HUES6 (cell line): Measurements from ENCODE around the gene ADARB1.

Experiments
- H3K27ac ChIP-seq: 2 replicates; pipeline ENCODE4 v1.7.0; 2013; ENCODE audit warnings: low read depth, mild to moderate bottlenecking, low read length, inconsistent platforms
- H3K27me3 ChIP-seq: 2 replicates; pipeline ENCODE4 v1.6.1; 2013; ENCODE audit warnings: low read length; ENCODE audit not compliant: control insufficient read depth, insufficient read depth
- H3K36me3 ChIP-seq: 2 replicates; pipeline ENCODE4 v1.6.1; 2013; ENCODE audit warnings: low read length; ENCODE audit not compliant: control insufficient read depth, insufficient read depth
- H3K4me1 ChIP-seq: 2 replicates; pipeline ENCODE4 v1.6.1; 2013; ENCODE audit warnings: low read length; ENCODE audit not compliant: control insufficient read depth, insufficient read depth
- H3K4me3 ChIP-seq: 2 replicates; pipeline ENCODE4 v1.5.1; 2013; ENCODE audit warnings: low read depth, low read length
- H3K9ac ChIP-seq: one replicate; pipeline ENCODE4 v1.6.1; 2013; ENCODE audit warnings: mild to moderate bottlenecking, low read length
- H3K9me3 ChIP-seq: 2 replicates; pipeline ENCODE4 v1.6.1; 2013; ENCODE audit warnings: low read depth, low read length; ENCODE audit not compliant: control insufficient read depth, insufficient read depth

Gene ADARB1

DNA sequence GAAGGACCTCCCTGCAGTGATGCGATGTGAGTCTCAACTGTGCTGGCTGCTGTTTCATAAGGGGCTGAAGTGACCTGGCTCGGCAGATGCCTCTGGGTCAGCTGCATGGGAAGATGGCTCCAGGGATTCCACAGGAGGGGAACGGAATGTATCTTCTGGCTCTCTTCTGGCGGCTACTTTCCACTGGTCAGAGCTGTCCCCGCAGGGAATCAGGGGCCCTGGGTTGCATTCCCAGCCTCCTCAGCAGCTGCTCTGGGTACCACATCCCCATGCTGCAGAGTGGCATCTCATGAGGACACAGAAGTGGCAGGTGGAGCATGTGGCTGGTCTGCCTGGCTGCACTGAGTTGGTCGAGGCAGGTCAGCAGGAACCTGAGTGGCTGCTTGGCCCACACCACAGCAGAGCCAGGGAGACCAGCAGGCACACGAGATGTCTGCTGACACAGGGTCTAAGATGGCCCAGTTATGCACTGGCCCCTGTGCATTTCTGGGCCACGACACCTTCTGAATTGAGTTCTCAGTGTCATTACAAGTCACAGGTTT, 170.5 kb downstream of the ADARB1 start:
- H3K36me3 ChIP-seq = no peaks in the 10 kb centered on the region
- H3K27ac ChIP-seq = no peak overlapping the region
- peaks cover 13% of the 10 kb centered on the region for H3K4me1 ChIP-seq
- no peak overlapping the region for H3K4me3 ChIP-seq
- H3K9me3 ChIP-seq = peaks cover 15% of the 10 kb centered on the region
- H3K27me3 ChIP-seq = peaks cover 4% of the 10 kb centered on the region
- no peak overlapping the region for H3K9ac ChIP-seq

DNA sequence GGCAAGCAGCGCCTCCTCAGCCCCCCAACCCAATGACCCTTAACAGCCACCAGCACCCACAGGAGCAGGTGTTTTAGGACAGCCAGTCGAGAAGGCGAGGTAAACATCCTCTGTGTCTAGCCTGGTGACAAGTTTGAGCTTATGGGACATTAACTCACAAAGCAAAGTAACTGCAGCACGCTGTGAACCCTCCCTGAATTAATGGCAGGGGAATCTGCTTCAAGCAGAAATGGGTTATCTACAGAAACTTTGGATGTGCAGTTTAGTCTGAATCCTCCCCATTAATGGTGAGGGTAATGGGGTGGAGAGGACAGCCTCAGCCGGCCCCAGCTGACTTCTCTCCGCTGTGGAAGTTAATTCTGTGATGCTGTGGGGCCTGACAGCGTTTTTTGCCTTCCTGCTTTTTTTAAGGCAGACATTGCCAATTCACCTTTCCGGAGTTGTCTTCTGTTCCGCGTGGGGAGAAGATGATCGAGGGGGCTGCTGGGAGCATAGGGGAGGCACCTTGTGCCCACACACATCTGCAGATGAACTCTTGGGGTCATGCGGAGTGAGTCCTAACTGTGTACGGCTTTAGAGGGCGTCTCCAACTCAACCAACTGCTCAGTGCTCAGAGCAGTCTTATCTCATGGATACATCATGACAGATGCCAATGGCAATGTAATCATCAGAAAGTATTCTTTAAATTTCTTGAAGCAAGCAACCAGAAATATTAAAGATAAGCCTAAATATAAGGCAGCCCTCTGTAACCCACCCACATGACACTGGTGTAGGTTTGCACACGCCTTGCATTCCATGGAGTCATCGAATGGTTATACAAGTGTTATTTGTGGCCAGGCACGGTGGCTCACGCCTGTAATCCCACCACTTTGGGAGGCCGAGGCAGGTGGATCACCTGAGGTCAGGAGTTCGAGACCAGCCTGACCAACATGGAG, 172.3 kb downstream of the ADARB1 start:
- Histone ChIP-seq H3K27me3 (peaks cover 4% of the 10 kb centered on the region), H3K9me3 (peaks cover 15% of the 10 kb centered on the region), H3K4me3 (no peak overlapping the region), H3K4me1 (peaks cover 13% of the 10 kb centered on the region), H3K36me3 (no peaks in the 10 kb centered on the region), H3K27ac (no peak overlapping the region), H3K9ac (no peak overlapping the region)

DNA sequence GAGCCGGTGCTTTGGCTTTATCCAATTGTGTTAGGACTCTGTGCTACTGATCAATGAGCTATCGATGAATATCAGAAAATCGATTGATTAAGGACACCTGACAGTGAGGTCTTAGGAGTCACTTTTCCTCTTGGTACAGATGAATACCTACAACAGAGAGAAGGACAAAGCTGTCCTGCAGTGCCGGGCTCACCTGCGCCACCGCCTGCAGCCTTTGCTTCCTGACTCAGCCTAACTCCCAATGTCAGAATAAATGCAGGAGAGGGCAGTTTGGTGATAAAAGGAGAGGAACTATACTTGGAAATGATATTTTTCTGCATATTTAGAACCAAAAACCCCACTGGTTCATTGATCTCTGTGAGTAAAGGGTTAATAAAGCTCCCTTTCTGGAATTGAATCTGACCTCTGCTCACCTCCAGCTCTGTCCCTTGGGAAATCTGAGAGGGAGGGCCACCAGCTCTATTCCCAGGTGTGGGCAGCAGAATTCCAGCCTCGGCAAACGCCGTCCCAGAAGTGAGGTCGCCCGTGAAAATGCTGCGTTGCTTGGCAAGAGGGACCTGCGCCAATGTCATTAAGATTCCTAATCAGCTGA, 174.0 kb downstream of the ADARB1 start:
- Histone ChIP-seq H3K36me3 (no peaks in the 10 kb centered on the region), H3K9me3 (peaks cover 9% of the 10 kb centered on the region), H3K9ac (no peak overlapping the region), H3K4me3 (no peak overlapping the region), H3K27ac (no peak overlapping the region), H3K4me1 (peaks cover 18% of the 10 kb centered on the region), H3K27me3 (peaks cover 4% of the 10 kb centered on the region)

DNA sequence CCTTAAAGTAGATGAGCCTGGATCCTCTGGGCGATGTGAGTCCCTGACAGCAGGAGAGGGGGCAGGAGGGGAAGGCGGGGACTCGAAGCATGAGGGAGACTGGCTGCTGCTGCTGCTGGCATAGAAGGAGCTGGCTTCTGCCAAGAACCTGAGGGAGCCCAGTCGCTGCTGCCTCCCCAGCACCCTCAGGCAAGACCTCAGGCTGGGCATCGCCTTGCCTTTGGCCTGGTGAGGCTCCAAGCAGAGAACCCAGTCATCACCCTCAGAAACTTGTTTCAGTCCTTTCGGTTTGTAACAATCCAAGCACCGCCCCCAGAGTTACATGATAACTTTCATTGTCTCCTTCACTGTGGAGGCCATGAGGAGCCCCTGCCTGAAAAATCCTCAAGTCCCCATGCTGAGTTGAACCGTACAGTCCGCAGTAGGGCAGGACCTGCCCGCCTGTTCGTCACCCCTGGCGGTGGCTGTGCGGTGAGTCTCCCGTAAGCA, 174.6 kb downstream of the ADARB1 start:
- no peaks in the 10 kb centered on the region for H3K36me3 ChIP-seq
- H3K9ac ChIP-seq = no peak overlapping the region
- no peak overlapping the region for H3K27ac ChIP-seq
- H3K4me3 ChIP-seq = no peak overlapping the region
- peaks cover 18% of the 10 kb centered on the region for H3K4me1 ChIP-seq
- H3K27me3 ChIP-seq = peaks cover 4% of the 10 kb centered on the region
- H3K9me3 ChIP-seq = peaks cover 5% of the 10 kb centered on the region

DNA sequence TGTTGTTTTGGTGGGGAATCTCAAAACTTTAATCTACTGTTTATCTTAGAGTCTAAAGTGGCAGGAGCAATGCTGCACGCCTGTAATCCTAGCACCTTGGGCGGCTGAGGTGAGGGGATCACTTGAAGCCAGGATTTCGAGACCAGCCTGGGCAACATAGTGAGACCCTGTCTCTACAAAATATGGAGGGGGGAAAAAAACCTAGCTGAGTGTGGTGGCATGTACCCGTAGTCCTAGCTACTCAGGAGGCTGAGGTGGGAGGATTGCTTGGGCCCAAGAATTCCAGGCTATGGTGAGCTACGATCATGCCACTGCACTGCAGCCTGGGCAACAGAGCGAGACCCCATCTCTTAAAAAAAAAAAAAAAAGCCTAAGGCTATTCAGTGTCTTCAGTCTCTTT, 175.2 kb downstream of the ADARB1 start:
- Histone ChIP-seq H3K4me3 (no peak overlapping the region), H3K9me3 (peaks cover 2% of the 10 kb centered on the region; the same call in 1 of the 2 replicates), H3K9ac (no peak overlapping the region), H3K36me3 (no peaks in the 10 kb centered on the region), H3K27me3 (peaks cover 4% of the 10 kb centered on the region), H3K27ac (no peak overlapping the region), H3K4me1 (peaks cover 18% of the 10 kb centered on the region)

DNA sequence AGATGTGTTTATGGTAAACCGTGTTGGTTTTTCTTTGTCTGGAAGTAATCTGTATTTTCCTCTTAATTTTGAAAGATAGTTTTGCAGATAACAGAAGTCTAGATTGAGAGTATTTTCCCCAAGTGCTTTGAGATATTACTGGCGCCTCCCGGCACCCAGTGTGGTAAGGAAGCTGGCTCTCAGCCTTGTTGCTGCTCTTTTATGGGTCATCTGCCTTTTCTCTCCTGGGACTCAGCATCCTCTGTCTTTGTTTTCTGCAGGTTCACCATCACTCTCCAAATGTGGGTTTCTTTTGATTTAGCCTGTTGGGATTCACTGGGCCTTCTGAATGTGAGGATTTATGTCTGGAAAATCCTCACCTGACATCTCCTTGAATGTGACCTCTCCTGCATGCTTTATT, 175.9 kb downstream of the ADARB1 start:
- H3K4me1 ChIP-seq = peaks cover 18% of the 10 kb centered on the region

DNA sequence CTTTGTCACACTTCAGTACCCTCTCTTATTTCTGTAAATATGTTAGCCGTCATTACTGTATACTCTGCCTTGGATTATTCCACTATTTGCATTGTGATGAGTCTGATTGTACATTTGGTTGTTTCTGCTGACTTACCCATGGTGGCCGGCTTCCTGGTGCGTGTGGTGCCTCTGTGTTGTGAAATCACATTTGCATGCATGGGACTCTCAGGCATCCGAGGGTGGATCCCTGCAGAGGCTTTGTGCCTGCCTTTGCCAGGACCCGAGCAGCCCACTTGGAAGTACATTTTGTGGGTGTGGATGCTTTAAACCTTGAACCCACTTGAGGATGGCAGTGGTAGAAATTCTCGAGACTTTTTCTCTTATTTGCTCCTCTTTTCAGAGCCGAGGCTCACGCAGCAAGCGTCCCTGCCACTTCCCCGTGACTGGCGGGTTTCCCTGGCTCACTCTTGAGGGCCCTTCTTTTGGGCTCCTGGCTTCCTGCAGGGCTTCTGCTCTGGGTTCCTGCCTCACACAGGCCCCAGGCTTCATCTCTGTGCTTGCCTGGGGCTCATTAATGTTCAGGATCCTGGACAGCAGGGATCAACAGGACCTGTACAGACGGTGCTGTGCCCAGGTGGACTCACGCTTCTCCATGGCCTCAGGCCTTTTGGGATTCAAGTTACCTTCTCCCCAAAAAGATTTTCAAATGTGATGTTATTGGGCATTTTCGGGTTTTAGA, 176.7 kb downstream of the ADARB1 start:
- Histone ChIP-seq H3K9me3 (no peaks in the 10 kb centered on the region), H3K36me3 (no peaks in the 10 kb centered on the region), H3K4me3 (no peak overlapping the region), H3K4me1 (peaks cover 18% of the 10 kb centered on the region), H3K9ac (no peak overlapping the region), H3K27ac (no peak overlapping the region), H3K27me3 (peaks cover 4% of the 10 kb centered on the region)

More for the DNA sequence above, 175.9 kb downstream of the ADARB1 start:
- Histone ChIP-seq H3K4me3 (no peak overlapping the region), H3K9me3 (no peaks in the 10 kb centered on the region), H3K27ac (no peak overlapping the region), H3K36me3 (no peaks in the 10 kb centered on the region), H3K9ac (no peak overlapping the region), H3K27me3 (peaks cover 4% of the 10 kb centered on the region)

DNA sequence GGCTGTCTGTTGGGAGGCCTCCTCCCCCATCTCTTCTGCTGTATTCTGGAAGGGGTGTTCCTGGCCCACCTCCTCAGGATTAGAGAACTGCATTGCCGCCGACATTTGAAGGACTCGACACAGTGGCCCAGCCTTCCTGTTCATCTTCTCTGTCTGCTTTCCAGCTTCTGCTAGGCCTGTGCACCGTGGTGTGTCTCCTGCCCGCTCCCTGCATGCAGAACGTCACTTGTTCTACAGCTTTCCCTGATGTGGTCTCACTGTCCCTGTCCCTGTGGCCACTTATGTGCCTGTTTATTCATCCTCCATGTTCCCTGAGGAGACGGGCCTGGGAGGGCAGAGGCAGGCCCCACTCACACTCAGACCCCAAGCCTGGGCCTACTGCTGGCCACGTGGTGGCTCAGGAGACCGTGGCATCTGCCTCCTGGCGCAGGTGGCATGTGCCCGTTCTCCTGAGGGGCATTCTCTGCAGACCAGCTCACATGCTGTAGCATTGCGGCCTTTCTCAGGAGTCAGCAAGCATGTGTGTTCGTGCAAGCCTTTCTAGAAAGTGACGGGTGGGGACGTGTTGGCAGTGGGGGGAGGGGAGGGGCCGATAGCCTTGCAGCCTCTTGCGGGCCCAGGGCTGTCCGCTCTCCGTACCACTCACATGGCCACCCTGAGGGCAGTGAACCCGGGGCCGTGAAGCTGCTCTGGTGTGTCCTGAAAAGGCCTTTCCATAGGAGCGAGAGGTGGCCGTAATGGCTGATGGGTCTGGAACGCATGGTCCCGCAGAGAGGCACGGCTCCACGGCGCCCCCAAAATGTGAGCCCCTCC, 177.5 kb downstream of the ADARB1 start:
- Histone ChIP-seq H3K27ac (no peak overlapping the region), H3K4me3 (no peak overlapping the region), H3K36me3 (no peaks in the 10 kb centered on the region), H3K9ac (no peak overlapping the region), H3K9me3 (no peaks in the 10 kb centered on the region), H3K4me1 (peaks cover 18% of the 10 kb centered on the region), H3K27me3 (peaks cover 4% of the 10 kb centered on the region)

DNA sequence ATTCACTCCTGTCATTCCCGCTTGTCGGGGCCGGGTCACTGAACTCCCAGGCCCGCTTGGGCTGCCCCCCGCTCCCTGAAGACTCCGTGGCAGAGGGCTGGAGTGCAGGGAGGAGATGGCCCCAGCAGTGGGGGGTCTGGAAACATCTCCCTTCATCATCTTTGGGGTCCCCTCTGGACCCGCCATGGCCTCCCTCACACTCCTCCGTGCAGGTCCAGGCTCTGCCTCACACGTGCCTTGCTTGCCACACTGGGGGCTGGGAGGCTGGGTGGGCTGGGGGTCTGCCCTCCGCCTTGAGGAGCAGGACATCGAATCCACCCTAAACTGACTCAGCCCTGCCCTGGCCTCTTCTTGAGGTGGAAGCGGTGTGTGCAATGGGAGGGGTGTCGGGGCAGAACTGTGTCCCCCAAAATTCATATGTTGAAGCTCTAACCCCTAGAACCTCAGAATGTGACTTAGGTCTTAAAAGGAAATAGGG, 178.1 kb downstream of the ADARB1 start:
- Histone ChIP-seq H3K9me3 (no peaks in the 10 kb centered on the region), H3K27me3 (peaks cover 4% of the 10 kb centered on the region; the same call in 1 of the 2 replicates), H3K4me1 (peaks cover 22% of the 10 kb centered on the region), H3K9ac (no peak overlapping the region), H3K27ac (no peak overlapping the region), H3K36me3 (no peaks in the 10 kb centered on the region), H3K4me3 (no peak overlapping the region)

DNA sequence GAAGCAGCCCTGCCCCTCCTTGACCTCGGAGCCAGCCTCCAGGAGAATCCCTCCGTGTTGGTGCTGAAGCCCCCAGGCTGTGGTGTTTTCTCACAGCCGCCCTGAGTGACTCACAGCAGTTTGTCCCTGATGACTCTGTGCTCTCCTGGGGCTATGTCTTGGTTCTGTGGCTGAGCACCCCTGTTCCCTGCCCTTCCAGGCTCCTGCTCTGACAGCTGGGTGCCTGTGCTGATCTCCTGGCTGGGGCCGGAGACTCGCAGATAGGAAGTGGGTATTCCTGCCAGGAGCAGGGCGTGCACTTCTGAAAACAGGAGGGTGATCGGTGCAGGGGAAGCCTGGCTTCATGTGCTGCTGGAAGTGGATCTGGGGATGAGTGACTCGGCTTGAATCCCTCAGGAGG, 178.8 kb downstream of the ADARB1 start:
- Histone ChIP-seq H3K4me1 (peaks cover 20% of the 10 kb centered on the region), H3K27ac (no peak overlapping the region), H3K36me3 (no peaks in the 10 kb centered on the region), H3K9ac (no peak overlapping the region), H3K4me3 (no peak overlapping the region), H3K9me3 (no peaks in the 10 kb centered on the region), H3K27me3 (peaks cover 2% of the 10 kb centered on the region; the same call in 1 of the 2 replicates)
